Measurements from ENCODE around the gene GRIK2.

The GRIK2 gene

DNA sequence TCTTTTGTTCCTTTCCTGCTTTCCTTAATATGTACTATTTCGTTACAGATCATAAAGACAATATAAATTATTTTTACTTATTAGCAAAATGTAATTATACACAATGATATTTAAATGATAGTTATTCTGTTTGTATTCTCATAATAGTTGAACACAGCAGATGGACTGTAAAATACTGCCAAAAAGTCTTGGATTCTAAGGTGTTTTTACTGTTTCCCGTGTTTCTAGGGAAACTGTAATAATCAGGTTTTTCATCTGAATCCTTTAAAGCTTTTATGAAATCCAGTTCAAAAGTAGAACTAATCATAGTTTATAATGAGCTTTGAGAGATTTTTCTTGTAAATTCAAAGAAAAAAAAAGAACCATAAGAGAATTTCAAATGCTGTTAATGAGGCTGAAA is 148.4 kb downstream of the GRIK2 start:
- TF ChIP-seq, protein P1, sequence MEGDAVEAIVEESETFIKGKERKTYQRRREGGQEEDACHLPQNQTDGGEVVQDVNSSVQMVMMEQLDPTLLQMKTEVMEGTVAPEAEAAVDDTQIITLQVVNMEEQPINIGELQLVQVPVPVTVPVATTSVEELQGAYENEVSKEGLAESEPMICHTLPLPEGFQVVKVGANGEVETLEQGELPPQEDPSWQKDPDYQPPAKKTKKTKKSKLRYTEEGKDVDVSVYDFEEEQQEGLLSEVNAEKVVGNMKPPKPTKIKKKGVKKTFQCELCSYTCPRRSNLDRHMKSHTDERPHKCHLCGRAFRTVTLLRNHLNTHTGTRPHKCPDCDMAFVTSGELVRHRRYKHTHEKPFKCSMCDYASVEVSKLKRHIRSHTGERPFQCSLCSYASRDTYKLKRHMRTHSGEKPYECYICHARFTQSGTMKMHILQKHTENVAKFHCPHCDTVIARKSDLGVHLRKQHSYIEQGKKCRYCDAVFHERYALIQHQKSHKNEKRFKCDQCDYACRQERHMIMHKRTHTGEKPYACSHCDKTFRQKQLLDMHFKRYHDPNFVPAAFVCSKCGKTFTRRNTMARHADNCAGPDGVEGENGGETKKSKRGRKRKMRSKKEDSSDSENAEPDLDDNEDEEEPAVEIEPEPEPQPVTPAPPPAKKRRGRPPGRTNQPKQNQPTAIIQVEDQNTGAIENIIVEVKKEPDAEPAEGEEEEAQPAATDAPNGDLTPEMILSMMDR (IDR thresholded peaks at IDR 0.05; ENCODE audit: low read depth, low read length, missing control alignments), result no peak
- no peak overlapping the region for H3K4me3 ChIP-seq (ENCODE audit: low read depth, low read length)

DNA sequence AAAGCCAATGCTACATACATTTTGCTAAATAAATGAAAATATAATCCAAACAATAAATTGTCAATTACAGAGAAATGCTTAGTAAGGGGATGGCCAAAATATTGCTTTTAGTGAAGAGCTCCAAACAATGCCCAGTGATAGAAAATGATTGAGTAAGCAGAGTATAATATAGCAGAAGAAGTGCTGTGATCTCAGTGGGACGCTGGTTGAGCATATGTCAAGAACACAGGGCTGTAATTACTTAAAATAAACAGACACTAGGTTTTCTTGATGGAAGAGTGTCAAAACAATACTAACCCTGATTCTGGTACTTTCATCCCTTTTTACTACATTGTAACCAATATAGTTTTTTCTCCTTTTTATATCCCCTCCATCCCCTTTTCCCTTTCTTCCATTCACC is 150.3 kb downstream of the GRIK2 start:
- H3K4me3 ChIP-seq (ENCODE audit: low read depth, low read length), result no peak overlapping the region
- TF ChIP-seq, protein P1 (IDR thresholded peaks at IDR 0.05; ENCODE audit: low read depth, low read length, missing control alignments), result no peak
- no peak for DNase-seq (ENCODE audit: low read depth)

More for the DNA sequence above, 148.4 kb downstream of the GRIK2 start:
- no peak for DNase-seq (ENCODE audit: low read depth)

GRCh38 chr6:101544286-101544685 is 150.8 kb downstream of the GRIK2 start:
- no peak for DNase-seq (ENCODE audit: low read depth)
- no peak overlapping the region for H3K4me3 ChIP-seq (ENCODE audit: low read depth, low read length)
- TF ChIP-seq, protein P1 (IDR thresholded peaks at IDR 0.05; ENCODE audit: low read depth, low read length, missing control alignments), result no peak

- no peak for DNase-seq (ENCODE audit: low read depth)
- TF ChIP-seq, protein P1 (IDR thresholded peaks at IDR 0.05; ENCODE audit: low read depth, low read length, missing control alignments), result no peak
Observed at GRCh38 chr6:101545191-101545590, 151.7 kb downstream of the GRIK2 start.

DNA sequence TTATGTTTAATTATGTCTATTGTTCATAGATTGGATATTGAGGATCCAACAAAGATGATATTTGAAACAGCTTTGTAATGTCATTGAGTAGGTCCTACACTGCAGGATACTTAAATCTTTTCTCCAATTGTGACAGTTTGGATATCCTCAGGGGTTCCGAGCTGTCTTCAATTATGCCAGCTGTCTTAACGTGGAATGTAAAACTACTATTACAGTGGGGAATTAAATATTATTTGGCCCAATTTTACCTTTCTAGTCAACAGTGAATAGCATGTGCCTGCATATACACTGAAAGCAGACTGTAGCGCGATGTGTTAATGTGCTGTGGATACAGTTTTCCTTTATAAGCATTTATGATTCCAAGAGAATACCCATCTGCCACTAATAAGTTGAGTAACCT is 156.9 kb downstream of the GRIK2 start:
- TF ChIP-seq, protein P1 (IDR thresholded peaks at IDR 0.05; ENCODE audit: low read depth, low read length, missing control alignments), result no peak
- no peak overlapping the region for H3K4me3 ChIP-seq (ENCODE audit: low read depth, low read length)
- no peak for DNase-seq (ENCODE audit: low read depth)

More at GRCh38 chr6:101545191-101545590, 151.7 kb downstream of the GRIK2 start:
- H3K4me3 ChIP-seq (ENCODE audit: low read depth, low read length), result no peak overlapping the region

- no peak for DNase-seq (ENCODE audit: low read depth)
- TF ChIP-seq, protein P1 (IDR thresholded peaks at IDR 0.05; ENCODE audit: low read depth, low read length, missing control alignments), result no peak
- H3K4me3 ChIP-seq (ENCODE audit: low read depth, low read length), result no peak overlapping the region
Observed at GRCh38 chr6:101554231-101554630, 160.7 kb downstream of the GRIK2 start.

GRCh38 chr6:101558712-101559111 is 165.2 kb downstream of the GRIK2 start:
- TF ChIP-seq, protein P1 (IDR thresholded peaks at IDR 0.05; ENCODE audit: low read depth, low read length, missing control alignments), result no peak
- no peak overlapping the region for H3K4me3 ChIP-seq (ENCODE audit: low read depth, low read length)
- DNase-seq (ENCODE audit: low read depth), result no peak

All from GM12864 (cell line).